VCaP (cell line): ENCODE data around the gene HSBP1L1.

Source experiments
- H3K27ac ChIP-seq: fragments of 450-650 bp; 2 replicates; pipeline ENCODE4 v1.5.1; 2017
- TF ChIP-seq, protein P1 (sequence below): fragments of 450-650 bp; conservative IDR thresholded peaks from 2 replicates; pipeline ENCODE4 v1.5.1; 2017; ENCODE audit warnings: mild to moderate bottlenecking, moderate library complexity

The HSBP1L1 gene

DNA sequence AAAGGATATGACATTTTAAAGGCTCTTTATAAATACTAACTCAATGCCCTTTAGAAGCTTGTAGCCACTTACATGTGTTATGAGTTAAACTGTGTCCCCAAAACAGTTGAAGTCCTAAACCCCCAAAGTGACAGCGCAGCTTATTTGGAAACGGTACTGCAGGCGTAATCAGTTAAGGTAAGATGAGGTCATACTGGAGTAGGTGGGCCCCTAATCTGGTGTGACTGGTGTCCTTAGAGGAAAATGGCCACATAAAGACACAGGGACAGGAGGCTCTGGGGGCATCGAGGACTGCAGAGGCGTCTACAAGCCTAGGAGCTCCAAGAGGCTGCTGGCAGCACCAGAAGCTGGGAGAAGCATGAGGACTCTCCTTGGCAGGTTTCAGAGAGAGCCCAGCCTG lies 15.4 kb downstream of the HSBP1L1 start:
- H3K27ac ChIP-seq: peak overlapping the region; percentile 30; the same call in 1 of the 2 replicates
- TF ChIP-seq, protein P1, sequence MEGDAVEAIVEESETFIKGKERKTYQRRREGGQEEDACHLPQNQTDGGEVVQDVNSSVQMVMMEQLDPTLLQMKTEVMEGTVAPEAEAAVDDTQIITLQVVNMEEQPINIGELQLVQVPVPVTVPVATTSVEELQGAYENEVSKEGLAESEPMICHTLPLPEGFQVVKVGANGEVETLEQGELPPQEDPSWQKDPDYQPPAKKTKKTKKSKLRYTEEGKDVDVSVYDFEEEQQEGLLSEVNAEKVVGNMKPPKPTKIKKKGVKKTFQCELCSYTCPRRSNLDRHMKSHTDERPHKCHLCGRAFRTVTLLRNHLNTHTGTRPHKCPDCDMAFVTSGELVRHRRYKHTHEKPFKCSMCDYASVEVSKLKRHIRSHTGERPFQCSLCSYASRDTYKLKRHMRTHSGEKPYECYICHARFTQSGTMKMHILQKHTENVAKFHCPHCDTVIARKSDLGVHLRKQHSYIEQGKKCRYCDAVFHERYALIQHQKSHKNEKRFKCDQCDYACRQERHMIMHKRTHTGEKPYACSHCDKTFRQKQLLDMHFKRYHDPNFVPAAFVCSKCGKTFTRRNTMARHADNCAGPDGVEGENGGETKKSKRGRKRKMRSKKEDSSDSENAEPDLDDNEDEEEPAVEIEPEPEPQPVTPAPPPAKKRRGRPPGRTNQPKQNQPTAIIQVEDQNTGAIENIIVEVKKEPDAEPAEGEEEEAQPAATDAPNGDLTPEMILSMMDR: no peak

DNA sequence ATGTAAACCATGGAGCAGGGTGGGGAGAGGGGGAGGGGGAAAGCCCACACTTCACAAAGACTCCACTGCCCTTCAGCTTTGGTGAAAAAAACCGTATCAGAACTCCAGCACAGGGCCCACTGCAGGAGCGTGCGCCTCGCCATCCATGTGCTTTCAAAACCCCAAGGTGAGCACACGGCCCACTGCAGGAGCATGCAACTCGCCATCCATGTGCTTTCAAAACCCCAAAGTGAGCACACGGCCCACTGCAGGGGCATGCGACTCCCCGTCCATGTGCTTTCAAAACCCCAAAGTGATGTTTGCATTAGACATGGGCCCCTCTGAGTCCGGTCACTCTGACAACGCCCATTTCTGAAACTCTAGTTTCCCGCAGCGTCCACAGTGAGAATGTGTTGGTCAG lies 16.1 kb downstream of the HSBP1L1 start:
- peak overlapping the region; percentile 30 for H3K27ac ChIP-seq
- TF ChIP-seq, protein P1: no peak

DNA sequence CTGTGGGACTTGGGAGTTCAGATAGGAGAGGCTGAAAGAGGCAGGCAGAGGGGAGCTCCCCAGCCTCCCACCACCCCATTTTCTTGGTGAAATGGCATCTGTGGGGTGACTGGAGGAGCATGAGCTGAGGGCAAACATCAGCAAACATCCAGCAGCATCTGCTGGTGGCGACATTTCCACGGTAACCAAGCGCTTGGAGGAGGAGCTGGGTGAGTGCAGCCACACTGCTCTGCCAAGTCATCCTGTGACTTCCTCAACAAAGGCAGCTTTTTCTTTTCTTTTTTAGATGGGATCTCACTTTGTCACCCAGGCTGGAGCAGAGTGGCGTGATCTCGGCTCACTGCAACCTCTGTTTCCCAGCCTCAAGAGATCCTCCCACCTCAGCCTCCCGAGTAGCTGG lies 18.3 kb downstream of the HSBP1L1 start:
- TF ChIP-seq, protein P1: no peak
- H3K27ac ChIP-seq: 0 out of 2 replicates have a peak overlapping the region, but pooled peaks have one; percentile 30

DNA sequence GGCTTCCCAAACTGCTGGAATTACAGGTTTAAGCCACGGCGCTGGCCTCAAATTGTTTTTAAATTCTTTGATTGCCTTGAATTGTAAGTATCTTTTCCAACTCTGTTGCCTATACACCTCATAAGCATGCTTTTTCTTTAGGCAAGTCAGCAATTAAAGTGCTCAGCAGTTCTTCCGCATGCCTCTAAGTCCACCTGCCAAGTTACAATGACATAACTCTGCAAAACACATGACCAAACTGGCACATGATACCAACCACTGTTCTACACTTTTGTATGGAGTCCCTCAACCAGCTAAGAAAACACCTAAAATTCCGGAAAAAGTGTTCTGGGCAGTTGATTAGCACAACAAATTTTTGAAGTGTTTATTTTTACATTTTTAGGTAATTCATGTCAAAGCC lies 18.8 kb downstream of the HSBP1L1 start:
- TF ChIP-seq, protein P1: no peak
- H3K27ac ChIP-seq: no peak overlapping the region

DNA sequence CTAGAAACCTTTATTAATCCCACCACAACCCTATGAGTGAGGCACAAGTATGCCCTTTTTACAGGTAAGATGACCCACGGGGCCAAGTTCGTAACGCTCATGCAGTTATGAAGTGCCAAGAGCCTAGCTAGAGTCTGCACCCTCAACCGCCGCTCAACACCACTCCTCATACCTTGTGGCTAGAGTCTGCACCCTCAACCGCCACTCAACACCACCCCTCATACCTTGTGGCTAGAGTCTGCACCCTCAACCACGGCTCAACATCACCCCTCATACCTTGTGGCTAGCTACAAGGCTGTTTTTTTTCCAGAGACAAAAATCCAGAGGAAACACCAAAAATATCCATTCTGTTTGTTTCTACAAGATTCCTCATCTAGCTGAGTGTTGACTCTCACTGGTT lies 19.4 kb downstream of the HSBP1L1 start:
- no peak overlapping the region for H3K27ac ChIP-seq
- TF ChIP-seq, protein P1: no peak

DNA sequence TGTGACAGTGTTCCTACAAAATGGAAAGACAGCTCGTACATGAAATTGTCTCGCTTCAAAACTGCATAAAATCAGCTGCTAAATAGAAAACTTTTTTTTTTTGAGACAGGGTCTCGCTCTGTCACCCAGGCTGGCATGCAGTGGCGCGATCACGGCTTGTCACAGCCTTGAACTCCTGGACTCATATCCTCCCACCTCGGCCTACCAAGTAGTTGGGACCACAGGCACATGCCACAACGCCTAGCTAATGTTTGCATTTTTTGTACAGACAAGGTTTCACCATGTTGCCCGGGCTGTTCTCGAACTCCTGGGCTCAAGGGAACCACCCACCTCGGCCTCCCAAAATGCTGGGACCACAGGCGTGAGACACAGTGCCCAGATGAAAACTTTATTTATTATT lies 20.7 kb downstream of the HSBP1L1 start:
- TF ChIP-seq, protein P1: no peak
- no peak overlapping the region for H3K27ac ChIP-seq

DNA sequence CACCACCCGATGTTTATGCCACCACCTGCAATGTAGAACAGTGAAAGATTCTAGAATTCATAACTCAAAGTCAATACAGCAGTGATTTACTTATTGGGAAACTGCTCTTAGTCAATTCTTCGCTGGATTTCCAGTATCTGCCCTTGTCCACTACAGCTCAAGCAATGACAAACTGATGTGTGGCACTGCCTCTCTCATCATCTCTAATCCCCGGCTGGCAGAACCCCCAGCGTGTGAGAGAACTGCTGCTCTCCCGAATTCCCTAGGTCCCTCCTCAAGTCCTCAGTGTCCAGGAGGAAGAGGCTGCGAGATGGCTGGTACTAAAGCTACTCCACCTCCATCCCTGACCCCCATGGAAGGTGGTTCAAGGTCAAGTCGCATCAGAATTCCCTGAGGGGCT lies 22.3 kb downstream of the HSBP1L1 start:
- TF ChIP-seq, protein P1: no peak
- H3K27ac ChIP-seq: peak overlapping the region; percentile 93; the same call in 1 of the 2 replicates
